Measurements from ENCODE around the gene POP4. TPM values are rescaled to one million over a fixed set of nuclear protein-coding genes. Genes with fewer than 3 reads are reported as not detected.
A peak's percentile ranks its signal among the peaks of the same experiment; 100 is the strongest.

Gene POP4
- total and polyA plus RNA-seq, 2 of the 8 experiments (the other 6 are each of a cell fraction or from before 2014, with no cell fraction given), result 29.1 to 41.5 TPM

DNA sequence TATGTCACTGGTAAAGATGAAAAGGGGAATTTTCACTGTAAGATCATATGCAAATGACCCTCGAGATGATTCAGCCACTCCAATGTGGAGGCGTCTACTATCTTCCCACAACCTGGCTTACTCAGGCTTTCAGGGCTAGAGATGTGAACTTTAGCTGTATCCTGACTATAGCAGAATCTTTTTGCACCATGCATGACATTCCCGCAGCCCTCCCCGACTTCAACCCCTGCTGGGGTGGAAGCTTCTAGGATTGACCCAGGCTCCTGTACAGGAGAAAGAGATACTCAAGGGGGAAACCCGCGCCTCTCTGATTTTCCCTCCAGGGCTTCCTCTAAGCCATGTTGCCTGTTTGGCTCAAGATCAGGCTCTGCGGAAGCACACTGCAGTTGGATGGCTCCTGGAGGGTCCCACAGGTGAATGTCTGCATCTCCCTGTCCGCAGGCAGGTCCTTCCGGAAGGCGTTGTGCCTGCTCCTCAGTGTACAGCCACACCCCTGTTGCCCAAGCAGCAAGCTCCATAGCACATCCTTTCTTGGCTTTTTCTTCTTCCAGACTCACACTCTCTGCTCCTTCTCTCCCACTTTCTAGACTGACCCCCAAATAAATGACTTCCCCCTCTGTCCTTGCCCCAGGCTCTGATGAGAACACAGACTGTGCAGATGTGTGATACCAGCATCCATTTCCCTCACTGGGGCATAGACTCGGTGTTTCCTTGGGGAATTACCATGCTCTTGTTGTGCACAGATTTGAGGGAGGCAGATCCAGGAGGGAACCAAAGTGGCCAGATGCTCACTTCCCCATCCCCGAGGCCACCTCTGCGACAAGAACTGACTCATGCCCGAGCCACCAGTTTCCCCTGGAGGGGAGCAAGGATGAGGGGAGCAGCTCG, 29.1 kb upstream of the POP4 start:
- Histone ChIP-seq H4K8ac (ENCODE audit: extremely low read depth, insufficient read depth, low read length) (no peak overlapping the region), H2BK5ac (ENCODE audit: low read depth, low read length) (no peak overlapping the region), H3K9ac (replicated peaks in 1 of 4; ENCODE audit: extremely low read depth in 1 of 4, low read depth in 3 of 4, low read length in 3 of 4) (no peak overlapping the region), H3K27me3 (replicated peaks in 1 of 4; ENCODE audit: control insufficient read depth in 3 of 4, extremely low read depth in 1 of 4, insufficient read depth in 3 of 4, low read length in 3 of 4) (peaks cover 0 to 3% (median 1%) of the 10 kb centered on the region in 4 experiments; a peak in 3 of 7 replicates), H4K5ac (ENCODE audit: insufficient read length, low read depth, low read length) (no peak overlapping the region), H3K18ac (ENCODE audit: extremely low read depth, low read length) (no peak overlapping the region), H2AK5ac (ENCODE audit: low read depth, low read length) (no peak overlapping the region), H2BK20ac (ENCODE audit: low read length) (no peak overlapping the region), H2BK120ac (replicated peaks; ENCODE audit: low read depth, low read length) (no peak overlapping the region), H3K4ac (replicated peaks; ENCODE audit: insufficient read length, low read depth, low read length) (no peak overlapping the region), H2BK15ac (ENCODE audit: low read length) (no peak overlapping the region), H3K4me2 (ENCODE audit: insufficient read depth in 1 of 2, low read depth in 2 of 2, low read length in 2 of 2) (peak overlapping the region in 1 of 2 experiments; percentile 9; a peak in 1 of 4 replicates), H3K23me2 (ENCODE audit: low read depth, low read length) (no peaks in the 10 kb centered on the region), H3K14ac (ENCODE audit: insufficient read length) (no peak overlapping the region), H3K79me1 (ENCODE audit: low read depth, low read length) (no peaks in the 10 kb centered on the region), H3K36me3 (ENCODE audit: control insufficient read depth in 2 of 4, insufficient read depth in 4 of 4, low read length in 3 of 4) (no peaks in the 10 kb centered on the region), H3K4me1 (replicated peaks in 1 of 4; ENCODE audit: control insufficient read depth in 3 of 4, insufficient read depth in 4 of 4, low read length in 3 of 4) (peaks cover 2 to 6% (median 4%) of the 10 kb centered on the region in 4 experiments; a peak in 4 of 7 replicates), H2AFZ (ENCODE audit: low read length) (no peak overlapping the region; the same call in 1 of the 2 replicates), H2BK12ac (ENCODE audit: low read depth, low read length) (no peak overlapping the region), H3K56ac (replicated peaks; ENCODE audit: insufficient read length, low read depth, low read length) (no peak overlapping the region), H4K20me1 (replicated peaks in 1 of 2; ENCODE audit: control insufficient read depth in 1 of 2, insufficient read depth in 2 of 2, low read length in 2 of 2) (no peaks in the 10 kb centered on the region), H3K27ac (ENCODE audit: low read depth, low read length) (no peak overlapping the region), H3K9me3 (ENCODE audit: insufficient read depth in 2 of 2, low read depth in 1 of 2, low read length in 1 of 2) (no peaks in the 10 kb centered on the region), H3K79me2 (ENCODE audit: control insufficient read depth in 1 of 2, insufficient read depth in 2 of 2, low read length in 2 of 2) (no peaks in the 10 kb centered on the region), H4K91ac (replicated peaks; ENCODE audit: insufficient read length, low read length) (peak overlapping the region; percentile 37), H3K23ac (ENCODE audit: insufficient read length) (no peak overlapping the region), H3K4me3 (ENCODE audit: extremely low read depth in 1 of 4, insufficient read depth in 2 of 4, low read depth in 3 of 4, low read length in 4 of 4) (no peak overlapping the region)
- ChIA-PET CTCF (ENCODE audit: partially characterized antibody) (interaction anchor here (1.1 to 1.7 kb wide), 5 partner anchors 9 to 20 kb away, joined by 3 to 7 read pairs (median 3); no protein-coding TSS in a partner anchor), POLR2A (ENCODE audit: partially characterized antibody) (interaction anchor here (1.1 kb wide), 1 partner anchor 29 kb away, joined by 3 read pairs; the partner anchor contains the start of gene POP4)
- FAIRE-seq, result no peak
- WGBS, 2 experiments (ENCODE audit: extremely low coverage in 1 of 2, insufficient coverage in 1 of 2, insufficient read length in 1 of 2, insufficient replicate concordance in 2 of 2, low coverage in 1 of 2, low lambda C conversion rate in 2 of 2, missing lambda C conversion rate in 1 of 2), result 79% methylated on average over 14 of the region's 15 CpGs; no CpG with 5 or more reads in 1 of the 2 experiments
- peak in 1 of 2 experiments; percentile 33 for DNase-seq (ENCODE audit: low read depth in 1 of 2, low spot score in 2 of 2)
- TF ChIP-seq ZNF274 (IDR thresholded peaks at IDR 0.05; ENCODE audit: borderline replicate concordance, extremely low read depth, low read length), result no peak
- no peak for TF ChIP-seq RFX5 (IDR thresholded peaks at IDR 0.05; ENCODE audit: borderline replicate concordance, low read depth, low read length)
- no peak for TF ChIP-seq BACH1 (IDR thresholded peaks at IDR 0.05; ENCODE audit: low read length)
- no peak for TF ChIP-seq RNF2 (IDR thresholded peaks at IDR 0.05; ENCODE audit: borderline replicate concordance, low read depth, low read length, missing control alignments, poor library complexity, severe bottlenecking)
- TF ChIP-seq NRF1 (IDR thresholded peaks at IDR 0.05; ENCODE audit: low read depth, low read length), result no peak
- no peak for TF ChIP-seq RXRA (IDR thresholded peaks at IDR 0.05; ENCODE audit: insufficient read depth, low read depth, low read length)
- no peak for TF ChIP-seq CHD1 (IDR thresholded peaks at IDR 0.05; ENCODE audit: low read depth, low read length)
- TF ChIP-seq CHD2 (IDR thresholded peaks at IDR 0.05; ENCODE audit: low read length), result no peak
- no peak for TF ChIP-seq SP2 (IDR thresholded peaks at IDR 0.05; ENCODE audit: low read length)
- no peak for TF ChIP-seq CTBP2 (IDR thresholded peaks at IDR 0.05; ENCODE audit: borderline replicate concordance, insufficient read depth, insufficient read length, low read length)
- TF ChIP-seq POU5F1 (IDR thresholded peaks at IDR 0.05; ENCODE audit: low read depth, low read length), result no peak
- no peak for TF ChIP-seq CBX8 (IDR thresholded peaks at IDR 0.05; ENCODE audit: borderline replicate concordance, low read depth, low read length)
